IMR-90 (cell line): Measurements from ENCODE around the gene ZDHHC8.

Experiments
- BHLHE40 ChIP-seq: fragments of 150-350 bp; IDR thresholded peaks from 2 replicates; pipeline ENCODE4 v1.6.1; 2016; ENCODE audit warnings: mild to moderate bottlenecking, low read depth, low read length
- CEBPB ChIP-seq: IDR thresholded peaks from 2 replicates; pipeline ENCODE4 v1.6.1; 2012; ENCODE audit warnings: low read depth, low read length, improper control_type of control experiment
- CHD1 ChIP-seq: IDR thresholded peaks from 2 replicates; pipeline ENCODE4 v1.6.1; 2012; ENCODE audit warnings: low read depth, low read length, improper control_type of control experiment
- FOS ChIP-seq: fragments of 150-350 bp; IDR thresholded peaks from 2 replicates; pipeline ENCODE4 v1.6.1; 2016; ENCODE audit warnings: low read depth, low read length
- MAZ ChIP-seq: IDR thresholded peaks from 2 replicates; pipeline ENCODE4 v1.6.1; 2012; ENCODE audit warnings: low read depth, mild to moderate bottlenecking, low read length, improper control_type of control experiment, moderate library complexity, borderline replicate concordance
- MXI1 ChIP-seq: IDR thresholded peaks from 2 replicates; pipeline ENCODE4 v1.6.1; 2012; ENCODE audit warnings: low read depth, mild to moderate bottlenecking, low read length, moderate library complexity, borderline replicate concordance
- POLR2A ChIP-seq: IDR thresholded peaks from 2 replicates; pipeline ENCODE4 v1.6.1; 2012; ENCODE audit warnings: mild to moderate bottlenecking, low read depth, low read length
- RAD21 ChIP-seq: IDR thresholded peaks from 2 replicates; pipeline ENCODE4 v1.6.1; 2012; ENCODE audit warnings: low read length, improper control_type of control experiment
- RCOR1 ChIP-seq: IDR thresholded peaks from 2 replicates; pipeline ENCODE4 v1.6.1; 2012; ENCODE audit warnings: mild to moderate bottlenecking, low read length, improper control_type of control experiment; ENCODE audit not compliant: insufficient replicate concordance
- RFX5 ChIP-seq: IDR thresholded peaks from 2 replicates; pipeline ENCODE4 v1.8.0; 2012; ENCODE audit warnings: low read depth, mild to moderate bottlenecking, low read length, moderate library complexity
- SMC3 ChIP-seq: fragments of 150-350 bp; IDR thresholded peaks from 2 replicates; pipeline ENCODE4 v1.6.1; 2016; ENCODE audit warnings: low read depth, mild to moderate bottlenecking, antibody characterized with exemption, low read length, moderate library complexity
- TF ChIP-seq, protein P1 (sequence below): conservative IDR thresholded peaks from 2 replicates; pipeline ENCODE4 v1.5.1; 2012; ENCODE audit warnings: mild to moderate bottlenecking, low read depth, low read length, improper control_type of control experiment
- TF ChIP-seq, protein P2 (sequence below): fragments of 150-350 bp; IDR thresholded peaks from 2 replicates; pipeline ENCODE4 v1.6.1; 2017; ENCODE audit warnings: mild to moderate bottlenecking, antibody characterized with exemption, low read length, low read depth
- TF ChIP-seq, protein P3 (sequence below): fragments of 150-350 bp; IDR thresholded peaks from 2 replicates; pipeline ENCODE4 v1.6.1; 2016; ENCODE audit warnings: low read depth, mild to moderate bottlenecking, low read length, moderate library complexity, borderline replicate concordance

DNA sequence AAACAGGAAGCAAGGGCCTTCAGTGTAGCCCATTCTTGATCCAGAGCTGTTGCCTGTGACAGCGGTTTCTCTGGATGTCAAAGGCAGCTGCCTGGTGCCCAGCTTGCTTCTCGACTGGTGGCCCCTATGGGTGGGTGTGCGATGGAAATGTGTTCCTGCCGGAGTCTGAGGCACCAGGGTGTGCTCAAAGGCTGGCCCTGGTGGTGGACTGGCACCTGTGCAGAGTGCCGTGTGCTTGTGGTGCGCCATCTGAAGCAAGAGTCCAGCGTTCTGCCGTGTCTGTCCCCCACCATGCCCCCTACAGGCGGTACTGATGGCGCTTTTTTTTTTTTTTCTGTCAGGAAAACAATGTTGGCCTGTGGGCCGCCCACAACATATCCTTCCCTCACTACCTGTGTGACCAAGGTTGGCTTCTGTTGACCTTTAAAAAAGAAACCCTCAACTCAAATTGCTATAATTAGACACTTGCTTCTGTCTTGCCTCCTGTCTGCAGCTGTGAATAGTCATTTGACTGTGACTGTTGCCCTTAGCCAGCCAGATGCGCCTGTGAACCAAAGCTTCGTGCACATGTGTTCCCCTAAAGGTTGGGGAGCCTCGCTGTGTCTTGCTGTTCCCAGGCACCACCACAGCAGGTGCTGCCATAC is 20.4 kb upstream of the ZDHHC8 start:
- TF ChIP-seq, protein P1, sequence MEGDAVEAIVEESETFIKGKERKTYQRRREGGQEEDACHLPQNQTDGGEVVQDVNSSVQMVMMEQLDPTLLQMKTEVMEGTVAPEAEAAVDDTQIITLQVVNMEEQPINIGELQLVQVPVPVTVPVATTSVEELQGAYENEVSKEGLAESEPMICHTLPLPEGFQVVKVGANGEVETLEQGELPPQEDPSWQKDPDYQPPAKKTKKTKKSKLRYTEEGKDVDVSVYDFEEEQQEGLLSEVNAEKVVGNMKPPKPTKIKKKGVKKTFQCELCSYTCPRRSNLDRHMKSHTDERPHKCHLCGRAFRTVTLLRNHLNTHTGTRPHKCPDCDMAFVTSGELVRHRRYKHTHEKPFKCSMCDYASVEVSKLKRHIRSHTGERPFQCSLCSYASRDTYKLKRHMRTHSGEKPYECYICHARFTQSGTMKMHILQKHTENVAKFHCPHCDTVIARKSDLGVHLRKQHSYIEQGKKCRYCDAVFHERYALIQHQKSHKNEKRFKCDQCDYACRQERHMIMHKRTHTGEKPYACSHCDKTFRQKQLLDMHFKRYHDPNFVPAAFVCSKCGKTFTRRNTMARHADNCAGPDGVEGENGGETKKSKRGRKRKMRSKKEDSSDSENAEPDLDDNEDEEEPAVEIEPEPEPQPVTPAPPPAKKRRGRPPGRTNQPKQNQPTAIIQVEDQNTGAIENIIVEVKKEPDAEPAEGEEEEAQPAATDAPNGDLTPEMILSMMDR = peak; percentile 40
- no peak for TF ChIP-seq SMC3
- TF ChIP-seq POLR2A = no peak
- no peak for TF ChIP-seq CHD1
- TF ChIP-seq RFX5 = no peak
- TF ChIP-seq, protein P2, sequence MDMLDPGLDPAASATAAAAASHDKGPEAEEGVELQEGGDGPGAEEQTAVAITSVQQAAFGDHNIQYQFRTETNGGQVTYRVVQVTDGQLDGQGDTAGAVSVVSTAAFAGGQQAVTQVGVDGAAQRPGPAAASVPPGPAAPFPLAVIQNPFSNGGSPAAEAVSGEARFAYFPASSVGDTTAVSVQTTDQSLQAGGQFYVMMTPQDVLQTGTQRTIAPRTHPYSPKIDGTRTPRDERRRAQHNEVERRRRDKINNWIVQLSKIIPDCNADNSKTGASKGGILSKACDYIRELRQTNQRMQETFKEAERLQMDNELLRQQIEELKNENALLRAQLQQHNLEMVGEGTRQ = no peak
- no peak for TF ChIP-seq RCOR1
- TF ChIP-seq, protein P3, sequence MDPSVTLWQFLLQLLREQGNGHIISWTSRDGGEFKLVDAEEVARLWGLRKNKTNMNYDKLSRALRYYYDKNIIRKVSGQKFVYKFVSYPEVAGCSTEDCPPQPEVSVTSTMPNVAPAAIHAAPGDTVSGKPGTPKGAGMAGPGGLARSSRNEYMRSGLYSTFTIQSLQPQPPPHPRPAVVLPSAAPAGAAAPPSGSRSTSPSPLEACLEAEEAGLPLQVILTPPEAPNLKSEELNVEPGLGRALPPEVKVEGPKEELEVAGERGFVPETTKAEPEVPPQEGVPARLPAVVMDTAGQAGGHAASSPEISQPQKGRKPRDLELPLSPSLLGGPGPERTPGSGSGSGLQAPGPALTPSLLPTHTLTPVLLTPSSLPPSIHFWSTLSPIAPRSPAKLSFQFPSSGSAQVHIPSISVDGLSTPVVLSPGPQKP = no peak
- no peak for TF ChIP-seq MXI1
- no peak for TF ChIP-seq CEBPB
- TF ChIP-seq MAZ = no peak
- TF ChIP-seq RAD21 = no peak
- no peak for TF ChIP-seq BHLHE40
- TF ChIP-seq FOS = no peak
